Measurements from ENCODE around the gene RORC.

RORC gene

DNA sequence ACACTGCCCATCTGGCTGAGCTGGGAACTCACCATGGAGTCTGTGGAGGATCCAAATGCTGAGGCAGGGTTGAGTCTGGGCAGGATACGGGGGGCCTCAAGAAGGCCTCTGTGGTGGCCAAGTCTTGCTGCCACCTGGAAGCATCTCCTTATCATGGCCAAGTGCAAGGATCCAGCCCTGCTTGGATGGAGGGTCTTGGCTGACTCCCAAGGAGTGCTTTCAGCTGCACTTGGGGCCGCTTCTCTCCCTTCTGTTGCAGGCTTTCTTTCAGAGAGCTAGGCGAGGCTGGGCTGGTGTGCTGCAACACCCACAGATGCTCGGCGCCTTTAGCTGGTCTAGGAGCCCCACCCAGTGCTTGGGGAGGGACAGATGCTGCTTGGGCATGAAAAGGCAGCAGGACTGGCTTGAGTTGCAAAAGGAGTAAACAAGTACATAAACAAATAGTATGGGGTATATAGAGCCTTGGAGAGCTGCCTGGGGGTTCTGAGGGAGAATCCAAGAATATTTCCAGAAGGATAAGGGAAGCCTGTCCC, 21.9 kb upstream of the RORC start, which contains the start of gene THEM5:
TSS of gene THEM5 (minus strand) at position 302 of the 533 bp plus-strand sequence. CDS start at position 155, 147 bp downstream.
- TF ChIP-seq, protein P1, sequence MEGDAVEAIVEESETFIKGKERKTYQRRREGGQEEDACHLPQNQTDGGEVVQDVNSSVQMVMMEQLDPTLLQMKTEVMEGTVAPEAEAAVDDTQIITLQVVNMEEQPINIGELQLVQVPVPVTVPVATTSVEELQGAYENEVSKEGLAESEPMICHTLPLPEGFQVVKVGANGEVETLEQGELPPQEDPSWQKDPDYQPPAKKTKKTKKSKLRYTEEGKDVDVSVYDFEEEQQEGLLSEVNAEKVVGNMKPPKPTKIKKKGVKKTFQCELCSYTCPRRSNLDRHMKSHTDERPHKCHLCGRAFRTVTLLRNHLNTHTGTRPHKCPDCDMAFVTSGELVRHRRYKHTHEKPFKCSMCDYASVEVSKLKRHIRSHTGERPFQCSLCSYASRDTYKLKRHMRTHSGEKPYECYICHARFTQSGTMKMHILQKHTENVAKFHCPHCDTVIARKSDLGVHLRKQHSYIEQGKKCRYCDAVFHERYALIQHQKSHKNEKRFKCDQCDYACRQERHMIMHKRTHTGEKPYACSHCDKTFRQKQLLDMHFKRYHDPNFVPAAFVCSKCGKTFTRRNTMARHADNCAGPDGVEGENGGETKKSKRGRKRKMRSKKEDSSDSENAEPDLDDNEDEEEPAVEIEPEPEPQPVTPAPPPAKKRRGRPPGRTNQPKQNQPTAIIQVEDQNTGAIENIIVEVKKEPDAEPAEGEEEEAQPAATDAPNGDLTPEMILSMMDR (IDR thresholded peaks at IDR 0.05): no peak

DNA sequence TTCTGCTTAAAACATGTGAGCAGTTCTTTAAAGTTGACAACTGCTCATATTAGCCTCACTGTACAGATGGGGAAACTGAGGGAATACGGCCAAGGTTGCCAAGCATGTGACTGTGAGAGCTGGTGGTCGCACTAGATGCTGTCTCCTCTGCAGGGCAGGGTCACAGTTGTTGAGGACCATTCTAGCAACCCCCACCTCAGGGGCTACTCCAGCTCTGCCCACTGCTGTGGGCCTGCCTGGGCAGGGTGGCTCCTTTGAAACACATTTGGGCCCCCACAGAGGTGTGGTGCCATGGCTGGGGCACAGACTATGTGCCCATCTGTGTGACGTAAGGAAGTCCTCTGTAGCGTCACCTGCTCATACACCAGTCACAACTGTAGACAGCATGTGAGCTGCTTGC, 21.1 kb upstream of the RORC start:
- TF ChIP-seq, protein P1 (IDR thresholded peaks at IDR 0.05): no peak

DNA sequence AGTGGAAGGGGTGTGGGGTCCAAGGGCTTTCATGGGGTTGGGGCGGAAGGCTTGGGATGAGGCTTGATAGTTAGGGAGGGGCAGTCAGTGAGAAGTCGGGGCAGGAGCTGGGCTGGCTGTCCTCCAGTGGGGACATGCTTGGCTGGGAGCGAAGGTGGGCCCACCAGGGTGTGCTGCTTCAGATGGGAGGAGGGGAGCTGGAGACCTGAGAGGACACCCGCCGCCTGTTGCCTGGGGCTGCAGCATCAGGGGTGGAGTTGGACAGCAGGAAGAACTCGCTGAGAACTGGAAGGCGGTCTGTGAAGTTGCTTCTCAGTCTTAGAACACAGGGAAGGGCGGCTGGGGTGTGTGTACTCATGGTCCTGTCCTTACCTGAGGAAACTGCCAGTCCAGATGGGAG, 20.3 kb upstream of the RORC start:
- TF ChIP-seq, protein P1 (IDR thresholded peaks at IDR 0.05): no peak

DNA sequence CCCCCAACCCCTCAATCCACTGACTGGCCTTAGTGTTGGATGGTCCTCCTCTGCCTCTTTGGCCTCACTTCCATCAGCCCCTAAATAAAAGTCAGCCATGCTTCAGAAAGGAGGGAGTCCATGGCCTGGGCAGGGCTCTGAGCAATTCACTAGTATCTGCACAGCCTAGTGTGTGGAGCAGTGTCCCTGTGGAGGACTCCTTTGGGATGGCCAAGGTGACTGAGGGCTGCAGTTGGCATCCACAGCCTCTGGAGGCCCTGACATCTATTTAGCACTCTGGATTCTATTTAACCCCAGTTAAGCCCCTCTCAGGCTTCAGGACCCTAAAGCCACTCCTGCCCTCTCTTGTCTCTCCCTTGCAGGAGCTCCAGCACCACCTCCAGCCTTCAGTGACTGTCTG, 18.3 kb upstream of the RORC start:
- TF ChIP-seq, protein P1 (IDR thresholded peaks at IDR 0.05): no peak

DNA sequence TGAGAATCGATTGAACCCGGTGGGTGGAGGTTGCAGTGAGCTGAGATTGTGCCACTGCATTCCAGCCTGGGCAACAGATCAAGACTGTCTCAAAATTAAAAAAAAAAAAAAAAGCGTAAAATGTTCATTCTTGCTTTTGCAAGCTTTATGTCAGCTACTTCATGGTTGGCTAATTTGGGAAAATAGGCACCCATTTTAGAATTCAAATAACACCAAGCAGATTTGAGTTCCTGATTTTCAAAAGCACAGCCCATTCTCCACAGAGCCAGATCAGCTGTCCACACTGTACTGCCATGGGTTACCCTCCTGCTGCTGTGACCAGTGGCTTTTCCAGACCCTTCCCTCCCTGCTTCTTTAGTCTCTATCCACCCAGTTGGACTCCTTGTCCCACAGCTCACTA, 17.5 kb upstream of the RORC start:
- TF ChIP-seq, protein P1 (IDR thresholded peaks at IDR 0.05): no peak

DNA sequence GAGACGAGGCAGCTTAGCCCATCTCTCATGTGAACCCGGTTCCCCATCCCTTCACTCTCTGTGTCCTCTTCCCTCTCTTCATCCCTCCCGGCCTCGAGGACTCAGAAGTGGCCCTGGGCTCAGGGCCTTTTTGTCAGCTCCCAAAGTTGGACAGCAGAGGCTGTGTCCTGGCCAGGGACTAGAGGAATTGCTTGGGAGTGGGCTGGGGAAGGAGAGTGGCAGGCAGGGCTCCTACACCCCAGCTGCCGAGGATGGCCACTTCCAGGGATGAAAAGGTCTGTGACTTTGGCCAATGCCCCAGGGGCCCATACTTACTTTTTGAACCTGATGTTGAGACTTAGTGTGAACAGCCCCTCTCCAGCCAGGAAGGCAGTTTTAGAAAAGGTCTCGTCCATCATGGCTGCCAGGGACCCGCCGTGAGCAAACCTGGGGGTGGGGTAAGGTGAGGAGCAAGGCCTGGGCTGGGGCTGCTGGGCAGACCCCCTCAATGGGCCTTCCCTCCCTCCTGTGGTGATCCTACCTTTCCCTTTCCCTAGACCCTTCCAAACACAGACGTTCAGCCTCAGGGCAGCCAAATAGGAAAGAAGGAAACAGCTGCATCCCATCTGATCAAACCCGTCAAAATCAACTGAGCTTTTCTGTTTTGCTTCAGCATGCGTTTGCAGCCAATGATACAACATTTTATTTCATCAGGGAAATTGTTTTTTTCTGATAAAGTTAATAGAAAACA, 16.4 kb upstream of the RORC start:
- TF ChIP-seq, protein P1 (IDR thresholded peaks at IDR 0.05): no peak

DNA sequence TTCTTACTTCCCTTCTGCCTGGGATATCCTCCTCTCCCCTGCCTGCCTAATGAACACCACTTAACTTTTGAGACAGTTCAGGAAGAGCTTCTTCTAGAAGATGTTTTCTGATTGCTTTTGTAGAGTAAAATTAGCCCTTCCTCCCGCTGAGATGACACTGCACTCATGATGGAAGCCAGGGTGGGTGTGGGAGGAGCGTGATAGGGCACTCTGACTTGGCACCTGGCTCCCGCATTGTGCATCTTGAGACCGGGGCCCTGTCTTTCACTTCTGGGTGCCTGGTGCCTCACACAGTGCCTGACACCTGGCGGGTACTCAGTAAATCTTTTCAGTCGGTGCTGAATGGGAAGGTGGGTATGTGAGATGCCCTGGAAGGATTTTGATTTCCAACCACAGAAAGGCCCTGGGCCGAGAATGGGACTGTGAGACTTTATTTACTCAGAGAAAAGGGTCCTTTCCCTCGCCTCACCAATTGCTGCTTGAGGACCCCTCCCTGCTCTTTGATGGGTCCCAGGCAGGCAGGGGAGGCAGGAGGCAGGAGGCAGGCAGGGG, 15.2 kb upstream of the RORC start:
- TF ChIP-seq, protein P1 (IDR thresholded peaks at IDR 0.05): no peak

All from LNCAP (cell line).